ENCODE results near the gene ADRA2B. TPM values are rescaled to one million over a fixed set of nuclear protein-coding genes. Genes with fewer than 3 reads are reported as not detected.

Gene ADRA2B
- total RNA-seq, 1 experiment from 2014 or later = 2.7 TPM

- H2BK12ac ChIP-seq (ENCODE audit: insufficient read length, low read depth, low read length) = no peak overlapping the region
- Mint-ChIP-seq H3K27me3 (ENCODE audit: low read depth) (peaks cover 18% of the 10 kb centered on the region), H3K36me3 (ENCODE audit: insufficient read depth in 1 of 3, low read depth in 3 of 3) (peaks cover 4 to 7% (median 5%) of the 10 kb centered on the region in 3 experiments; a peak in 5 of 7 replicates), H3K4me3 (no peak overlapping the region), H3K9me3 (peaks cover 6 to 8% of the 10 kb centered on the region in 2 experiments; a peak in 4 of 5 replicates), H3K4me1 (peaks cover 22 to 34% of the 10 kb centered on the region in 2 experiments), H3K27ac (no peak overlapping the region)
- H3K4me2 ChIP-seq (ENCODE audit: insufficient read depth, insufficient read length, low read length) = no peak overlapping the region
- TF ChIP-seq CTCF (conservative IDR thresholded peaks at IDR 0.05) = no peak
- no peak overlapping the region for H2BK120ac ChIP-seq (ENCODE audit: low read depth, low read length, poor library complexity, severe bottlenecking)
- no peak overlapping the region for H4K91ac ChIP-seq (ENCODE audit: insufficient read length, low read depth, low read length)
- no peak overlapping the region for H2BK15ac ChIP-seq (ENCODE audit: low read depth, low read length)
- no CpG with 5 or more reads among the region's 3 CpGs for WGBS (ENCODE audit: extremely low coverage, insufficient read length, low lambda C conversion rate)
- no peak overlapping the region for H4K5ac ChIP-seq (ENCODE audit: insufficient read length, low read depth, low read length)
- no peaks in the 10 kb centered on the region for H3K23me2 ChIP-seq (ENCODE audit: insufficient read length, low read depth, low read length, poor library complexity, severe bottlenecking)
- no peak overlapping the region for H3K18ac ChIP-seq (ENCODE audit: insufficient read length, low read depth, low read length)
- no peak overlapping the region for H3K23ac ChIP-seq (ENCODE audit: insufficient read length, low read depth, low read length)
- no peak overlapping the region for H2BK5ac ChIP-seq (ENCODE audit: insufficient read length, low read length)
- H3K4ac ChIP-seq (ENCODE audit: low read depth, low read length) = no peak overlapping the region
- no peaks in the 10 kb centered on the region for H3K79me2 ChIP-seq (ENCODE audit: insufficient read depth, low read length)
- H3K56ac ChIP-seq (ENCODE audit: insufficient read length, low read depth, low read length) = no peak overlapping the region
- no peak overlapping the region for H3K14ac ChIP-seq (ENCODE audit: insufficient read depth, low read length)
- H4K8ac ChIP-seq (replicated peaks; ENCODE audit: insufficient read length, low read depth, low read length) = no peak overlapping the region
- DNase-seq = no peak
- peaks cover 6% of the 10 kb centered on the region; the same call in 1 of the 2 replicates for H3K4me1 ChIP-seq (ENCODE audit: insufficient read depth, low read length)
- H2AFZ ChIP-seq (ENCODE audit: low read length) = no peak overlapping the region
- H3K9ac ChIP-seq (ENCODE audit: extremely low read depth, insufficient read length, low read length) = no peak overlapping the region
- no peaks in the 10 kb centered on the region for H4K20me1 ChIP-seq (ENCODE audit: control insufficient read depth, insufficient read depth, insufficient read length)
- H3T11ph ChIP-seq (ENCODE audit: low read length) = no peak overlapping the region
- H2AK5ac ChIP-seq (ENCODE audit: insufficient read length, low read length) = no peak overlapping the region
- H2BK20ac ChIP-seq (ENCODE audit: low read depth, low read length, poor library complexity, severe bottlenecking) = no peak overlapping the region
- H3K79me1 ChIP-seq (ENCODE audit: insufficient read depth, low read depth, low read length, poor library complexity, severe bottlenecking) = no peaks in the 10 kb centered on the region
- H3K9me3 ChIP-seq (ENCODE audit: control insufficient read depth, low read depth, low read length) = no peaks in the 10 kb centered on the region
- no peaks in the 10 kb centered on the region for H3K27me3 ChIP-seq (ENCODE audit: insufficient read depth, low read length)
- H3K27ac ChIP-seq (ENCODE audit: insufficient read length, low read depth, low read length) = no peak overlapping the region
Observed at GRCh38 chr2:96109931-96110511, 6.3 kb downstream of the ADRA2B start.

Data from H9 (cell line).